Neural cell (in vitro differentiated cells): ENCODE measurements around the gene ZIC1. TPM values are rescaled to one million over a fixed set of nuclear protein-coding genes. Genes with fewer than 3 reads are reported as not detected.

Experiments
- H2AFZ ChIP-seq: fragments of 200-600, 300-800 bp; sonication (generic), shearing (Covaris generic); 2 replicates; pipeline ENCODE4 v1.6.0; 2014; ENCODE audit warnings: low read depth, mild to moderate bottlenecking, antibody characterized with exemption, low read length, moderate library complexity
- H3F3A ChIP-seq: fragments of 200-600 bp; shearing (Covaris generic); 2 replicates; pipeline ENCODE4 v1.6.1; 2016; ENCODE audit warnings: mild to moderate bottlenecking, moderate library complexity, mixed read lengths, antibody characterized with exemption, low read length; ENCODE audit not compliant: insufficient read depth, poor library complexity, severe bottlenecking
- H3K27ac ChIP-seq: fragments of 200-600, 300-800 bp; sonication (generic), shearing (Covaris generic); 2 replicates; pipeline ENCODE4 v1.5.1; 2014; ENCODE audit warnings: mild to moderate bottlenecking, low read length, moderate library complexity
- H3K27me3 ChIP-seq: fragments of 300-800, 200-600 bp; sonication (generic), shearing (Covaris generic); 2 replicates; pipeline ENCODE4 v1.6.0; 2014; ENCODE audit warnings: mild to moderate bottlenecking, low read depth, low read length, moderate library complexity; ENCODE audit not compliant: insufficient read depth
- H3K36me3 ChIP-seq: fragments of 300-800, 200-600 bp; sonication (generic), shearing (Covaris generic); 2 replicates; pipeline ENCODE4 v1.5.1; 2014; ENCODE audit warnings: mild to moderate bottlenecking, antibody characterized with exemption, low read length, moderate library complexity; ENCODE audit not compliant: insufficient read depth
- H3K4me2 ChIP-seq: fragments of 300-800, 200-600 bp; sonication (generic), shearing (Covaris generic); 2 replicates; pipeline ENCODE4 v1.6.0; 2014; ENCODE audit warnings: mild to moderate bottlenecking, low read length
- H3K4me3 ChIP-seq: fragments of 300-800, 200-600 bp; sonication (generic), shearing (Covaris generic); 2 replicates; pipeline ENCODE4 v1.5.1; 2014; ENCODE audit warnings: mild to moderate bottlenecking, low read length, moderate library complexity
- H3K79me2 ChIP-seq: fragments of 200-600 bp; shearing (Covaris generic); replicated peaks from 2 replicates; pipeline ENCODE4 v1.6.0; 2014; ENCODE audit warnings: mild to moderate bottlenecking, low read length, moderate library complexity; ENCODE audit not compliant: insufficient read depth
- H3K9ac ChIP-seq: fragments of 300-800, 200-600 bp; sonication (generic), shearing (Covaris generic); 2 replicates; pipeline ENCODE4 v1.6.1; 2016; ENCODE audit warnings: mild to moderate bottlenecking, low read length, mixed read lengths
- H3K9me2 ChIP-seq: fragments of 200-600 bp; shearing (Covaris generic); 2 replicates; pipeline ENCODE4 v1.6.1; 2016; ENCODE audit warnings: mild to moderate bottlenecking, low read length, mixed read lengths; ENCODE audit not compliant: insufficient read depth
- H3K9me3 ChIP-seq: fragments of 200-600, 300-800 bp; sonication (generic), shearing (Covaris generic); 2 replicates; pipeline ENCODE4 v1.6.1; 2016; ENCODE audit warnings: mild to moderate bottlenecking, mixed run types, low read length, moderate library complexity, mixed read lengths
- H4K20me1 ChIP-seq: fragments of 200-600 bp; shearing (Covaris generic); 2 replicates; pipeline ENCODE4 v1.6.1; 2016; ENCODE audit warnings: mild to moderate bottlenecking, mixed run types; ENCODE audit not compliant: insufficient read depth
- EP300 ChIP-seq: fragments of 450-650 bp; conservative IDR thresholded peaks from 2 replicates; pipeline ENCODE4 v1.6.1; 2014; ENCODE audit warnings: antibody characterized with exemption, mild to moderate bottlenecking, moderate library complexity; ENCODE audit not compliant: poor library complexity, severe bottlenecking
- EZH2 ChIP-seq: fragments of 200-600, 300-800 bp; shearing (Covaris generic), sonication (generic); IDR thresholded peaks from 2 replicates; pipeline ENCODE4 v1.6.1; 2014; ENCODE audit warnings: antibody characterized with exemption, low read length, borderline replicate concordance, mild to moderate bottlenecking; ENCODE audit not compliant: insufficient read depth, poor library complexity, severe bottlenecking
- MXI1 ChIP-seq: fragments of 450-650 bp; conservative IDR thresholded peaks from 2 replicates; pipeline ENCODE4 v1.6.1; 2014; ENCODE audit warnings: antibody characterized with exemption, mild to moderate bottlenecking; ENCODE audit not compliant: poor library complexity, severe bottlenecking
- POLR2AphosphoS5 ChIP-seq: IDR thresholded peaks from 2 replicates; pipeline ENCODE4 v1.6.1; 2012
- RAD21 ChIP-seq: fragments of 450-650 bp; conservative IDR thresholded peaks from 2 replicates; pipeline ENCODE4 v1.6.1; 2014; ENCODE audit warnings: antibody characterized with exemption, mild to moderate bottlenecking, moderate library complexity
- SMC3 ChIP-seq: fragments of 450-650 bp; conservative IDR thresholded peaks from 2 replicates; pipeline ENCODE4 v1.6.1; 2014; ENCODE audit warnings: antibody characterized with exemption, mild to moderate bottlenecking, moderate library complexity; ENCODE audit not compliant: poor library complexity
- TAF1 ChIP-seq: IDR thresholded peaks from 2 replicates; pipeline ENCODE4 v1.6.1; 2012; ENCODE audit warnings: low read depth
- polyA plus RNA-seq: library from polyadenylated mRNA; depleted of rRNA; stranded (reverse); fragments of >200 nt; gene quantifications from 2 replicates; pipeline ENCODE4 v1.2.3, GENCODE V29; 2014
- TF ChIP-seq, protein P1 (sequence below): fragments of 450-650 bp; IDR thresholded peaks from 2 replicates; pipeline ENCODE4 v1.5.1; 2014; ENCODE audit warnings: antibody characterized with exemption, mild to moderate bottlenecking, moderate library complexity; ENCODE audit not compliant: poor library complexity, severe bottlenecking
- TF ChIP-seq, protein P2 (sequence below): IDR thresholded peaks from 2 replicates; pipeline ENCODE4 v1.6.1; 2012; ENCODE audit warnings: borderline replicate concordance

The ZIC1 gene
- polyA plus RNA-seq, 1 donor from 2014 or later, result 183 TPM

DNA sequence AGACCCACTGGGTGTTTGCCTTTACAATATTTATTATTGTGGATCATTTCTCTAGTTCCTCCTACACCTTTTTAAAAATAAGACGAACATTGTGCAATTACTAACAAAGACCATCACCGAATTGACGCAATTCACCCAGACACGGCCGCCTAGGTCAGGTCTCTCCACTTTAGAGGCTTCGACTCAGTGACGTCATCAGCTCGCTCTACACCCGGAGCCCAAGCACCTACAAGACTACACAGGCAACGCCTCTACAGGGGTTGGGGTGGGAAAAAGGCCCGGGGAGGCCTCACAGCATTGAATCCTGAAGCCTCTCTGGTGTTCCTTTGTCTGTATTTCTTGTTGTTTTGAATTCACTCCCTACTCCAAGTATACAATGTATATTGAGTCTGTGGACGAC lies 19.4 kb upstream of the ZIC1 start:
- no peaks in the 10 kb centered on the region for H3K9me2 ChIP-seq
- peak overlapping the region; percentile 44 for H3K27ac ChIP-seq
- no peaks in the 10 kb centered on the region for H4K20me1 ChIP-seq
- no peaks in the 10 kb centered on the region for H3K36me3 ChIP-seq
- TF ChIP-seq POLR2AphosphoS5 (no peak), RAD21 (no peak), EP300 (no peak), EZH2 (no peak), SMC3 (no peak), TAF1 (no peak), MXI1 (no peak)
- TF ChIP-seq, protein P1, sequence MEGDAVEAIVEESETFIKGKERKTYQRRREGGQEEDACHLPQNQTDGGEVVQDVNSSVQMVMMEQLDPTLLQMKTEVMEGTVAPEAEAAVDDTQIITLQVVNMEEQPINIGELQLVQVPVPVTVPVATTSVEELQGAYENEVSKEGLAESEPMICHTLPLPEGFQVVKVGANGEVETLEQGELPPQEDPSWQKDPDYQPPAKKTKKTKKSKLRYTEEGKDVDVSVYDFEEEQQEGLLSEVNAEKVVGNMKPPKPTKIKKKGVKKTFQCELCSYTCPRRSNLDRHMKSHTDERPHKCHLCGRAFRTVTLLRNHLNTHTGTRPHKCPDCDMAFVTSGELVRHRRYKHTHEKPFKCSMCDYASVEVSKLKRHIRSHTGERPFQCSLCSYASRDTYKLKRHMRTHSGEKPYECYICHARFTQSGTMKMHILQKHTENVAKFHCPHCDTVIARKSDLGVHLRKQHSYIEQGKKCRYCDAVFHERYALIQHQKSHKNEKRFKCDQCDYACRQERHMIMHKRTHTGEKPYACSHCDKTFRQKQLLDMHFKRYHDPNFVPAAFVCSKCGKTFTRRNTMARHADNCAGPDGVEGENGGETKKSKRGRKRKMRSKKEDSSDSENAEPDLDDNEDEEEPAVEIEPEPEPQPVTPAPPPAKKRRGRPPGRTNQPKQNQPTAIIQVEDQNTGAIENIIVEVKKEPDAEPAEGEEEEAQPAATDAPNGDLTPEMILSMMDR, result no peak
- TF ChIP-seq, protein P2, sequence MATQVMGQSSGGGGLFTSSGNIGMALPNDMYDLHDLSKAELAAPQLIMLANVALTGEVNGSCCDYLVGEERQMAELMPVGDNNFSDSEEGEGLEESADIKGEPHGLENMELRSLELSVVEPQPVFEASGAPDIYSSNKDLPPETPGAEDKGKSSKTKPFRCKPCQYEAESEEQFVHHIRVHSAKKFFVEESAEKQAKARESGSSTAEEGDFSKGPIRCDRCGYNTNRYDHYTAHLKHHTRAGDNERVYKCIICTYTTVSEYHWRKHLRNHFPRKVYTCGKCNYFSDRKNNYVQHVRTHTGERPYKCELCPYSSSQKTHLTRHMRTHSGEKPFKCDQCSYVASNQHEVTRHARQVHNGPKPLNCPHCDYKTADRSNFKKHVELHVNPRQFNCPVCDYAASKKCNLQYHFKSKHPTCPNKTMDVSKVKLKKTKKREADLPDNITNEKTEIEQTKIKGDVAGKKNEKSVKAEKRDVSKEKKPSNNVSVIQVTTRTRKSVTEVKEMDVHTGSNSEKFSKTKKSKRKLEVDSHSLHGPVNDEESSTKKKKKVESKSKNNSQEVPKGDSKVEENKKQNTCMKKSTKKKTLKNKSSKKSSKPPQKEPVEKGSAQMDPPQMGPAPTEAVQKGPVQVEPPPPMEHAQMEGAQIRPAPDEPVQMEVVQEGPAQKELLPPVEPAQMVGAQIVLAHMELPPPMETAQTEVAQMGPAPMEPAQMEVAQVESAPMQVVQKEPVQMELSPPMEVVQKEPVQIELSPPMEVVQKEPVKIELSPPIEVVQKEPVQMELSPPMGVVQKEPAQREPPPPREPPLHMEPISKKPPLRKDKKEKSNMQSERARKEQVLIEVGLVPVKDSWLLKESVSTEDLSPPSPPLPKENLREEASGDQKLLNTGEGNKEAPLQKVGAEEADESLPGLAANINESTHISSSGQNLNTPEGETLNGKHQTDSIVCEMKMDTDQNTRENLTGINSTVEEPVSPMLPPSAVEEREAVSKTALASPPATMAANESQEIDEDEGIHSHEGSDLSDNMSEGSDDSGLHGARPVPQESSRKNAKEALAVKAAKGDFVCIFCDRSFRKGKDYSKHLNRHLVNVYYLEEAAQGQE, result no peak
- H3K4me3 ChIP-seq, result no peak overlapping the region
- H3K79me2 ChIP-seq, result peaks cover 91% of the 10 kb centered on the region
- peaks cover 37% of the 10 kb centered on the region for H3K27me3 ChIP-seq
- no peaks in the 10 kb centered on the region for H3F3A ChIP-seq
- H3K9me3 ChIP-seq, result peaks cover 7% of the 10 kb centered on the region
- H2AFZ ChIP-seq, result no peak overlapping the region
- H3K9ac ChIP-seq, result peak overlapping the region; percentile 51
- H3K4me2 ChIP-seq, result no peak overlapping the region

DNA sequence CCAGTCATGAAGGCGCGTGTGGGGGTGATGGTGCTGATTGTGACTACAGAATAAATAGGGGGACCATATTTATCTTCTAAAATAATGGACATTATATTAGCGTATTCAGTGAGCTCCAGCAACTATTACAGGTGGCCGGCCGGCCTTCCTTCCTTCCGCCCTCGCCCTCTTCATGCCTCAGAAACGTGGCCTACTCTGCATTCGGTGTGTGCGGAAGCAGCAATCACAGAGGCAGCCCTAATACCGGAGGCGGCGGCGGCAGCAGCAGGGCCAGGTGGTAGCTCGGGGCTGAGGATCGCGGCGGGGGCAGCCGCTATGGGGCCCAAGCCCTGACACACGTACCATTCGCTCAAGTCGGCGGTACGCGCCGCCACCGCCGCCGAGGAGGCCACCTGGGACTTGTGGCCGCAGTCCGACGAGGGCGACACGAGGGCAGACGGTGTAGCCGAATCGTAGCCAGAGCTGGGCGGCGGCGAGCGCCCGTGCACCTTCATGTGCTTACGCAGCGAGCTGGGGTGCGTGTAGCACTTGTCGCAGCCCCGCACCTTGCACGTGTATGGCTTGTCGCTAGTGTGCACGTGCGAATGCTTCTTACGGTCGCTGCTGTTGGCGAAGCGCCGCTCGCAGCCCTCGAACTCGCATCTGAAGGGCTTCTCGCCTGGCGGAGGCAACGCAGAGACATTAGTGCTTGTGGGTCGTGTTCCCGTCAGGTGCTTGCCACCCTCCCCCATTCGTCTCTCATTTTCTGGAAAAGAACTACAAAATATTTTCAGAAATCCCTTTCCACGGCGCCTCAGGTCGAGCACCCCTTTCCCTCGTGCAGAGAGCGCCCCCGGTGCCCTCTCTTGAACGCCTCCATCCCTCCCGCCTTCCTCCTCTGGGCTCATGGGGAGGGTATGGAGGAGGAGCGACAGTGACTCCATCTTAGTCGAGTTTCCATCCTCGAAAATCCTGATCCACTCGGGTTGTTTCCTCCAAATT lies 18.3 kb upstream of the ZIC1 start:
- H3K36me3 ChIP-seq, result no peaks in the 10 kb centered on the region
- no peaks in the 10 kb centered on the region for H3K9me2 ChIP-seq
- no peak overlapping the region for H3K27ac ChIP-seq
- TF ChIP-seq, protein P2, result no peak
- peak; percentile 5 for TF ChIP-seq POLR2AphosphoS5
- no peaks in the 10 kb centered on the region for H3F3A ChIP-seq
- H3K27me3 ChIP-seq, result peaks cover 46% of the 10 kb centered on the region
- H2AFZ ChIP-seq, result no peak overlapping the region
- no peaks in the 10 kb centered on the region for H4K20me1 ChIP-seq
- no peak overlapping the region for H3K9ac ChIP-seq
- H3K9me3 ChIP-seq, result peaks cover 7% of the 10 kb centered on the region
- H3K4me3 ChIP-seq, result no peak overlapping the region
- H3K4me2 ChIP-seq, result no peak overlapping the region
- H3K79me2 ChIP-seq, result peaks cover 92% of the 10 kb centered on the region
